Tibial artery (tissue), 4 donors: ENCODE results near the gene FLCN.

Experiments used
- DNase-seq, 2 donors: peaks; one replicate each; pipeline ENCODE4 v3.0.0-alpha.2; 2019
- H3K27ac ChIP-seq, 2 donors: fragments of 200-600 bp; sonication (generic) in 1 of 2; 1 replicate in 1 of 2; 2 replicates in 1 of 2; pipeline ENCODE4 v1.5.1; 2018 to 2019; ENCODE audit warnings: mild to moderate bottlenecking in 1 of 2
- H3K27me3 ChIP-seq, 2 donors: fragments of 200-600 bp; sonication (generic) in 1 of 2; one replicate each; pipeline versions ENCODE4 v1.5.1 to v1.6.0; 2016 to 2019
- H3K36me3 ChIP-seq, 3 donors: fragments of 200-600 bp; sonication (generic) in 2 of 3; one replicate each; pipeline ENCODE4 v1.5.1; 2016 to 2019; ENCODE audit warnings: mild to moderate bottlenecking in 2 of 3
- H3K4me1 ChIP-seq, 4 donors: fragments of 200-600 bp; sonication (generic) in 2 of 4; 1 replicate in 3 of 4; 2 replicates in 1 of 4; pipeline ENCODE4 v1.5.1; 2016 to 2019
- H3K4me3 ChIP-seq, 2 donors: fragments of 200-600 bp; sonication (generic) in 1 of 2; 1 replicate in 1 of 2; 2 replicates in 1 of 2; pipeline ENCODE4 v1.5.1; 2018 to 2019; ENCODE audit warnings: mild to moderate bottlenecking in 2 of 2
- H3K9me3 ChIP-seq, 3 donors: fragments of 200-600 bp; sonication (generic) in 1 of 3; one replicate each; pipeline ENCODE4 v1.5.1; 2016 to 2019
- CTCF ChIP-seq, 2 experiments: fragments of 200-600 bp in 1 of 2; fragments of 450-650 bp in 1 of 2; IDR thresholded peaks; one replicate each; pipeline ENCODE4 v1.5.1; 2017 to 2019; ENCODE audit warnings: antibody characterized with exemption in 2 of 2, mild to moderate bottlenecking in 1 of 2, moderate library complexity in 1 of 2
- intact Hi-C: fragments of 100-400 bp; cut with DNase I; formaldehyde crosslinking; loops from one replicate; pipeline ENCODE4 v1.15.0; 2023; ENCODE audit warnings: low total_unique reads

FLCN gene

GRCh38 chr17:17183744-17184143 lies 53.2 kb downstream of the FLCN start:
- Histone ChIP-seq H3K4me3 (no peak overlapping the region), H3K27me3 (no peaks in the 10 kb centered on the region), H3K27ac (no peak overlapping the region), H3K9me3 (no peaks in the 10 kb centered on the region), H3K36me3 (peaks cover 73 to 89% (median 75%) of the 10 kb centered on the region in 3 donors), H3K4me1 (peaks cover 0 to 38% (median 17%) of the 10 kb centered on the region in 4 donors)
- intact Hi-C loops: no loop called here
- no peak for DNase-seq
- TF ChIP-seq CTCF (IDR thresholded peaks at IDR 0.05): no peak

- Histone ChIP-seq H3K27me3 (no peaks in the 10 kb centered on the region), H3K27ac (peak overlapping the region in 1 of 2 donors; percentile 49), H3K4me1 (peaks cover 0 to 34% (median 17%) of the 10 kb centered on the region in 4 donors), H3K9me3 (no peaks in the 10 kb centered on the region), H3K36me3 (peaks cover 72 to 89% (median 77%) of the 10 kb centered on the region in 3 donors), H3K4me3 (no peak overlapping the region)
- no peak for DNase-seq
- TF ChIP-seq CTCF (IDR thresholded peaks at IDR 0.05): no peak
- intact Hi-C loops: no loop called here
Observed at GRCh38 chr17:17182598-17183136, 54.3 kb downstream of the FLCN start.

DNA sequence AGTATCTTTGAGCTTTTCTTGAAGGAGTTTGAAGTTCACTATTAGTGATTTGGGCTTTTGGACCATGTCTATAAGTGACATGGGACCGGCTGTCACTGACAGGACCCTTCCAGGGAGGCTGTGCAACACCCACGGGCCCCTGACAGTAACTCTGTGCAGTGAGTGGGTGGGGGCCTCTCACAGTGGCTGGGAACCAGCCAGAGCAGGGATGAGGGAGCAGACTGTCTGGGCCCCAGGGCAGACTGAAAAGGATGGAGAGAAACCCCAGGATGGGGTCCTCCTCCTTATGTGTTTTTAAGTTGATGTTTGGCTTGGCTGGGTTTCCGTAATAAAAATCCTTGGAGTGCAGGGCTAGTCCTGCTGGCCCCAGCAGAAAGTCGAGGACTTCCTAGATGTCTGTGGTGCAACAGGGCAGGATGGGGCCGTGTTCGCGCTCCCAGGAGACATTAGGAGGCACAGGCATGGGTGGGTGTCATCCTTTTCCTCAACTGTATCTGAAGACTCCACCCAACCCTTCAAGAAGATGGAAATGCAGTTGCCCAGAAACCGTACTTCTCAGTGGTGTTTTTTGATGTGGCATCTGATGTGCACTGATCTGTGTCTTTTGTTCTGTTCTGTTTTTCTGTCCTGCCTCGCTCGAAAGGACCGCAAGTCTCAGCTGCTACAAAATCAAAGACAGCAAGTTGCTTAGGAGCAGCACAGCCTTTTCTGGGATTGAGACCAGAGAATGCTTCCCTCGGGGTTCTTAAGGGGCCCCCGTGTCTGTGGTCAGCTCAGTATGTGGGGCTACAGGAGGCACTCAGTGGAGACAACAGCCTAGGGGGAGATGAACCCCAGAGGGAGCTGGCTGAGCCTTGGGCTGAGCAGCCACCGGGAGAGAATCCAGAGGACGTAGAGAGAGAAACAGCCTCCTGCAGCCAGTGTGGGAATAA lies 55.0 kb downstream of the FLCN start:
- H3K27ac ChIP-seq: peak overlapping the region; percentile 49 to 61
- no peak for TF ChIP-seq CTCF (IDR thresholded peaks at IDR 0.05)
- no peak for DNase-seq
- H3K36me3 ChIP-seq: peaks cover 75 to 92% (median 77%) of the 10 kb centered on the region in 3 donors
- peaks cover 0 to 27% (median 13%) of the 10 kb centered on the region in 4 donors for H3K4me1 ChIP-seq
- no peak overlapping the region for H3K4me3 ChIP-seq
- H3K27me3 ChIP-seq: no peaks in the 10 kb centered on the region
- intact Hi-C loops: no loop called here
- H3K9me3 ChIP-seq: no peaks in the 10 kb centered on the region

DNA sequence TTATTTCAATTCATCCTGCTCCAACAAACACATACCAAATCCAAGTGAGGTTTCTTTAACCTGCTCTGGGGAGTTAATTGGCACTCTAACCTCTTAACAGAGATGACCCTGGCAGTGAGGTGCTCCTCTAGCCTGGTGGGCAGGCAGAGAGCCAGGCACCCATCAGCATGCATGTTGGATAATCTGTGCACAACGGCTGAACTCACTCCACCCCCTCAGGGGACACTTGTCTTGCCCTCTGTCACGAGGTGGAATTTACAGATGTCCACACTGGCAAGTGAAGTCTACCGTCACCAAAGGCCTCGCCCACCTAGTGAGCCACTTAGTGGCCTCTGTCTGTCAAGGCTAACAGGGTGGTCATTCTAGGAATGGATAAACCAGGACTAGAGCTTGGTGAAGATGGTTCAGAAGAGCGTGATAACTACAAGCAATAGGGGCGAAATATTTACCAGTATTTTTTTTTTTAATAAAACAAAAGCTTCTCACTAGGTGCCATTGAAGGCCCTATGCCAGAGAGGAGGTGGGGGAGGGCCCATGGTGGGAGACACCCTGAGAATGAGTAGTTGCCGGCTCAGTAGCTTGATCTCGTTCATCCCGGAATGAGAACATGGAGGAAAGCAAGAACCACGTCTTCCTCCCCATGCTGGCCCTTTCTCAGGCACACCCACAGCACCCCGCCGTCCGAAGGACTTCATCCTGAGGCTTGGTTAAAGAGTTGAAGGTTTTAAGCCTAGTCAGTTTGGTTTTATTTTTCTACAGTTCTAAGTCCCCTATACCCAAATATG lies 56.0 kb downstream of the FLCN start:
- peaks cover 81 to 99% (median 84%) of the 10 kb centered on the region in 3 donors for H3K36me3 ChIP-seq
- peak overlapping the region; percentile 49 to 61 for H3K27ac ChIP-seq
- no peaks in the 10 kb centered on the region for H3K27me3 ChIP-seq
- no peaks in the 10 kb centered on the region for H3K9me3 ChIP-seq
- TF ChIP-seq CTCF (IDR thresholded peaks at IDR 0.05): no peak
- H3K4me1 ChIP-seq: peaks cover 0 to 20% (median 12%) of the 10 kb centered on the region in 4 donors
- no peak for DNase-seq
- no peak overlapping the region for H3K4me3 ChIP-seq
- intact Hi-C loops: no loop called here

DNA sequence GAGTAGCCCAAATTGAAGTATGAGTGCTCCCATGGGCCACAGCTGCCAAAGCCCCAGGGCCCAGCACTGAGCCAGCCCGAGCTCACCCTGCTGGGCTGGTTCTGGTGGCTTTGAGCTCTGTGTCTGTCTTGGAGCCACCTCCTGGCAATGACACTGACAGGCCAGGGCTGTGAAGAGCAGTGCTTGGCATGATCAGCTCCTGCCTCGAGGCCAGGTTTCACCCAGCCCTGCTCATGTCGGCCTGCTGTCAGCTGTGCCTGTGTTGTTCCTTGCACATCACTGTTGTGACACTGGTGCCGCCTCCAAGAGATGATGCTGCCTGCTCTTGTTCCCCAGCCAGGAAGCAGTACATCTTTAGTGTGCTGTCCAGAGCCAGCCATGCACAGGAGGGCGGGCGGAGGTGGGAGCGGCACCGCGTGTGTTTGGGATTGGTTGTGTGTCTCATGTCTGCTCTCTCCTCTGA lies 56.8 kb downstream of the FLCN start:
- intact Hi-C loops: no loop called here
- Histone ChIP-seq H3K9me3 (no peaks in the 10 kb centered on the region), H3K36me3 (peaks cover 86 to 100% (median 89%) of the 10 kb centered on the region in 3 donors), H3K4me3 (no peak overlapping the region), H3K27ac (peak overlapping the region in 1 of 2 donors; percentile 61), H3K27me3 (no peaks in the 10 kb centered on the region), H3K4me1 (peaks cover 0 to 20% (median 12%) of the 10 kb centered on the region in 4 donors)
- DNase-seq: no peak
- TF ChIP-seq CTCF (IDR thresholded peaks at IDR 0.05): no peak
